Caco-2 (cell line): ENCODE data around the gene FGF19. TPM values are rescaled to one million over a fixed set of nuclear protein-coding genes. Genes with fewer than 3 reads are reported as not detected.

ENCODE experiments used
- BruUV-seq: library from RNA; stranded (reverse); fragments of 400-500 nt; replicated peaks from 2 replicates; lab custom pipeline; 2021; lab: Mats Ljungman, UMichigan
- CTCF ChIA-PET: fragments of 300-600 bp; sonication (Branson Sonifier 250); formaldehyde crosslinking; loops from one replicate; lab custom pipeline; 2022; ENCODE audit warnings: antibody characterized with exemption; lab: Charles Lee
- POLR2A ChIA-PET: fragments of 300-600 bp; sonication (Branson Sonifier 250); formaldehyde crosslinking; loops from one replicate; lab custom pipeline; 2022; ENCODE audit warnings: antibody characterized with exemption; lab: Charles Lee
- DNase-seq, 2 experiments: peaks; one replicate each; pipeline versions ENCODE4 v3.0.0 to v3.0.0-alpha.2; 2020 to 2022
- H3K27me3 ChIP-seq: replicated peaks from 2 replicates; pipeline ENCODE4 v1.6.0; 2011; ENCODE audit warnings: low read length; ENCODE audit not compliant: control insufficient read depth, insufficient read depth
- H3K36me3 ChIP-seq: 2 replicates; pipeline ENCODE4 v1.5.1; 2011; ENCODE audit warnings: low read length; ENCODE audit not compliant: control insufficient read depth, insufficient read depth
- H3K4me1 ChIP-seq: fragments of 250-450 bp; sonication (Bioruptor Pico); 2 replicates; pipeline ENCODE4 v1.5.1; 2020; ENCODE audit warnings: mild to moderate bottlenecking
- H3K4me3 ChIP-seq: 2 replicates; pipeline ENCODE4 v1.5.1; 2011; ENCODE audit warnings: low read depth, mild to moderate bottlenecking, control low read depth, low read length
- H3K9me3 ChIP-seq: fragments of 250-450 bp; sonication (Bioruptor Pico); 2 replicates; pipeline ENCODE4 v1.5.1; 2020; ENCODE audit warnings: mild to moderate bottlenecking, moderate library complexity
- H3K27ac Mint-ChIP-seq: one replicate; pipeline ENCODE4 v1.8.0; 2022; ENCODE audit warnings: mixed read lengths; ENCODE audit not compliant: unreplicated experiment
- H3K27me3 Mint-ChIP-seq: one replicate; pipeline ENCODE4 v1.8.0; 2022; ENCODE audit warnings: mixed read lengths; ENCODE audit not compliant: insufficient read depth, unreplicated experiment
- H3K36me3 Mint-ChIP-seq: one replicate; pipeline ENCODE4 v1.8.0; 2022; ENCODE audit warnings: mild to moderate bottlenecking, mixed read lengths; ENCODE audit not compliant: insufficient read depth, unreplicated experiment
- H3K4me1 Mint-ChIP-seq: one replicate; pipeline ENCODE4 v1.8.0; 2022; ENCODE audit warnings: low read depth, mixed read lengths; ENCODE audit not compliant: unreplicated experiment
- H3K4me3 Mint-ChIP-seq: one replicate; pipeline ENCODE4 v1.8.0; 2022; ENCODE audit warnings: mild to moderate bottlenecking, moderate library complexity, mixed read lengths; ENCODE audit not compliant: unreplicated experiment
- H3K9me3 Mint-ChIP-seq: one replicate; pipeline ENCODE4 v1.8.0; 2022; ENCODE audit warnings: mixed read lengths; ENCODE audit not compliant: unreplicated experiment
- CTCF ChIP-seq, 2 experiments: fragments of 200-600 bp in 1 of 2; IDR thresholded peaks; 1 replicate in 1 of 2; 2 replicates in 1 of 2; pipeline versions ENCODE4 v1.5.1 to v1.8.0; 2011 to 2022; ENCODE audit warnings: antibody characterized with exemption in 1 of 2, control low read depth in 1 of 2, inconsistent platforms in 1 of 2, low read depth in 1 of 2, low read length in 1 of 2, mild to moderate bottlenecking in 1 of 2, moderate library complexity in 1 of 2; ENCODE audit not compliant: insufficient read depth in 1 of 2, severe bottlenecking in 1 of 2, unreplicated experiment in 1 of 2
- intact Hi-C: fragments of 100-400 bp; cut with micrococcal nuclease; formaldehyde crosslinking; loops from one replicate; pipeline ENCODE4 v1.10.0; 2022; ENCODE audit not compliant: unreplicated experiment
- total RNA-seq: library from RNA; stranded (reverse); gene quantifications from 2 replicates; pipeline ENCODE4 v1.2.3, GENCODE V29; 2022

Gene FGF19
- total RNA-seq, 1 experiment from 2014 or later, result 1.7 TPM

- no TSS peak for BruUV-seq
- ChIA-PET POLR2A (no interaction called here), CTCF (interaction anchor here (0.5 to 1.6 kb wide), 7 partner anchors 8 to 985 kb away, joined by 3 to 12 read pairs (median 4); partner anchors contain the start of gene LTO1)
- H3K4me1 ChIP-seq, result peaks cover 20% of the 10 kb centered on the region
- Mint-ChIP-seq H3K36me3 (peaks cover 55% of the 10 kb centered on the region), H3K4me3 (no peak overlapping the region), H3K27ac (peak overlapping the region; percentile 77), H3K4me1 (peaks cover 16% of the 10 kb centered on the region), H3K9me3 (no peaks in the 10 kb centered on the region), H3K27me3 (no peaks in the 10 kb centered on the region)
- peaks cover 6% of the 10 kb centered on the region; the same call in 1 of the 2 replicates for H3K36me3 ChIP-seq
- H3K4me3 ChIP-seq, result no peak overlapping the region
- intact Hi-C loops, result no loop called here
- peak in 1 of 2 experiments; percentile 47 for DNase-seq
- no peaks in the 10 kb centered on the region for H3K9me3 ChIP-seq
- no peaks in the 10 kb centered on the region for H3K27me3 ChIP-seq
- peak; percentile 55 to 73 for TF ChIP-seq CTCF (IDR thresholded peaks at IDR 0.05; ENCODE audit: insufficient read depth in 1 of 2, low read depth in 1 of 2, low read length in 1 of 2, severe bottlenecking in 1 of 2, unreplicated experiment in 1 of 2)
Measured at GRCh38 chr11:69662021-69662698, 41.7 kb downstream of the FGF19 start.

GRCh38 chr11:69661413-69661715, 42.5 kb downstream of the FGF19 start:
- intact Hi-C loops, result no loop called here
- Histone ChIP-seq H3K9me3 (no peaks in the 10 kb centered on the region), H3K36me3 (peaks cover 4% of the 10 kb centered on the region; the same call in 1 of the 2 replicates), H3K4me3 (no peak overlapping the region), H3K27me3 (no peaks in the 10 kb centered on the region), H3K4me1 (peaks cover 26% of the 10 kb centered on the region)
- ChIA-PET CTCF (interaction anchor here (1.0 to 1.6 kb wide), 3 partner anchors 9 to 388 kb away, joined by 3 to 12 read pairs (median 8); partner anchors contain the start of gene LTO1), POLR2A (no interaction called here)
- Mint-ChIP-seq H3K27ac (no peak overlapping the region), H3K4me1 (peaks cover 21% of the 10 kb centered on the region), H3K9me3 (no peaks in the 10 kb centered on the region), H3K36me3 (peaks cover 55% of the 10 kb centered on the region), H3K27me3 (no peaks in the 10 kb centered on the region), H3K4me3 (no peak overlapping the region)
- TF ChIP-seq CTCF (IDR thresholded peaks at IDR 0.05; ENCODE audit: insufficient read depth in 1 of 2, low read depth in 1 of 2, low read length in 1 of 2, severe bottlenecking in 1 of 2, unreplicated experiment in 1 of 2), result no peak
- DNase-seq, result peak in 1 of 2 experiments; percentile 33
- BruUV-seq, result no TSS peak

GRCh38 chr11:69660001-69660500, 43.8 kb downstream of the FGF19 start:
- intact Hi-C loops, result no loop called here
- H3K36me3 ChIP-seq, result 0 out of 2 replicates have a peak, but pooled peaks cover 1% of the 10 kb centered on the region
- no peaks in the 10 kb centered on the region for H3K9me3 ChIP-seq
- no peaks in the 10 kb centered on the region for H3K27me3 Mint-ChIP-seq
- ChIA-PET POLR2A (no interaction called here), CTCF (interaction anchor here (1.7 to 5.6 kb wide), 2 partner anchors 10 to 15 kb away, joined by 3 to 44 read pairs; partner anchors contain the start of gene LTO1)
- H3K27ac Mint-ChIP-seq, result peak overlapping the region; percentile 46
- H3K4me1 Mint-ChIP-seq, result peaks cover 29% of the 10 kb centered on the region
- no TSS peak for BruUV-seq
- DNase-seq, result no peak
- TF ChIP-seq CTCF (IDR thresholded peaks at IDR 0.05; ENCODE audit: insufficient read depth in 1 of 2, low read depth in 1 of 2, low read length in 1 of 2, severe bottlenecking in 1 of 2, unreplicated experiment in 1 of 2), result no peak
- no peak overlapping the region for H3K4me3 ChIP-seq
- no peaks in the 10 kb centered on the region for H3K27me3 ChIP-seq
- no peak overlapping the region for H3K4me3 Mint-ChIP-seq
- no peaks in the 10 kb centered on the region for H3K9me3 Mint-ChIP-seq
- peaks cover 59% of the 10 kb centered on the region for H3K36me3 Mint-ChIP-seq
- H3K4me1 ChIP-seq, result peaks cover 33% of the 10 kb centered on the region
